Activated naive CD4-positive, alpha-beta T cell treated with anti-CD3 and anti-CD28 coated beads for 36 hours (primary cell): ENCODE measurements around the gene PEX19. TPM values are rescaled to one million over a fixed set of nuclear protein-coding genes. Genes with fewer than 3 reads are reported as not detected.
A peak's percentile ranks its signal among the peaks of the same experiment; 100 is the strongest.

Experiments
- CTCF ChIA-PET: fragments of 350-600 bp; sonication (Branson Sonifier 250); formaldehyde crosslinking; loops from one replicate; lab custom pipeline; 2021; ENCODE audit warnings: antibody characterized with exemption; lab: Charles Lee
- DNase-seq: peaks from one replicate; pipeline ENCODE4 v3.0.0-alpha.2; 2020
- H3K27ac Mint-ChIP-seq: one replicate; pipeline ENCODE4 v1.8.0; 2021; ENCODE audit warnings: mild to moderate bottlenecking, mixed read lengths
- H3K27me3 Mint-ChIP-seq: one replicate; pipeline ENCODE4 v1.8.0; 2021; ENCODE audit warnings: low read depth, mixed read lengths
- H3K36me3 Mint-ChIP-seq: one replicate; pipeline ENCODE4 v1.8.0; 2021; ENCODE audit warnings: low read depth, mixed read lengths
- H3K4me1 Mint-ChIP-seq: one replicate; pipeline ENCODE4 v1.8.0; 2021; ENCODE audit warnings: low read depth, mixed read lengths
- H3K4me3 Mint-ChIP-seq: one replicate; pipeline ENCODE4 v1.8.0; 2021; ENCODE audit warnings: mild to moderate bottlenecking, moderate library complexity, mixed read lengths
- H3K9me3 Mint-ChIP-seq: one replicate; pipeline ENCODE4 v1.8.0; 2021; ENCODE audit warnings: mixed read lengths
- intact Hi-C: fragments of 100-400 bp; cut with micrococcal nuclease; formaldehyde crosslinking; loops from one replicate; pipeline ENCODE4 v1.15.1; 2023
- total RNA-seq, 2 experiments: library from RNA; stranded (reverse); gene quantifications; one replicate each; pipeline ENCODE4 v1.2.3, GENCODE V29; 2021

Gene PEX19
- total RNA-seq, 2 experiments from 2014 or later = 58.3 to 65.4 TPM

DNA sequence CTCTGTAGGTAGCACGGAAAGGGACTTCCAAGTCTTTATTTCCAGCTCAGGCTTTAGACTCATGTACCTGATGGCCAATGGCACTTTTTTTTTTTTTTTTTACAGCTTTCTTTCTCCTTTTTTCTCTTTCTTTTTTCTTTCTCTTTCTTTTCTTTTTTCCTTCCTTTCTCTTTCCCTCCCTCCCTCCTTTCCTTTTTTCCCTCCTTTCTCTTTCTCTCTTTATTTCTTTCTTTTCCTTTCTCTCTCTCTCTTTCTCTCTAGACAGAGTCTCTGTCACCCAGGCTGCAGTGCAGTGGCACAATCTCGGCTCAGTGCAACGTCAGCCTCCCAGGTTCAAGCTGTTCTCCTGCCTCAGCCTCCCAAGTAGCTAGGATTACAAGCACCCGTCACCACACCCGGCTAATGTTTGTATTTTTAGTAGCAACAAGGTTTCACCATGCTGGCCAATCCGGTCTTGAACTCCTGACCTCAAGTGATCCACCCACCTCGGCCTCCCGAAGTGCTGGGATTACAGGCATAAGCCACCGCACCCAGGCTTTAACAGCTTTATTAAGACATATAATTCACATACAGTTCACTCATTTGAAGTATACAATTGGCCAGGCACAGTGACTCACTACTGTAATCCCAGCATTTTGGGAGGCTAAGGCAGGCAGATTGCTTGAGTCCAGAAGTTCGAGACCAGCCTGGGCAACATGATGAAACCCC lies 17.5 kb downstream of the PEX19 start:
- no peak overlapping the region for H3K4me3 Mint-ChIP-seq
- intact Hi-C loops = loop anchor here (10.0 kb wide), 1 partner anchor 437 kb away; no protein-coding TSS in a partner anchor
- H3K27ac Mint-ChIP-seq = no peak overlapping the region

DNA sequence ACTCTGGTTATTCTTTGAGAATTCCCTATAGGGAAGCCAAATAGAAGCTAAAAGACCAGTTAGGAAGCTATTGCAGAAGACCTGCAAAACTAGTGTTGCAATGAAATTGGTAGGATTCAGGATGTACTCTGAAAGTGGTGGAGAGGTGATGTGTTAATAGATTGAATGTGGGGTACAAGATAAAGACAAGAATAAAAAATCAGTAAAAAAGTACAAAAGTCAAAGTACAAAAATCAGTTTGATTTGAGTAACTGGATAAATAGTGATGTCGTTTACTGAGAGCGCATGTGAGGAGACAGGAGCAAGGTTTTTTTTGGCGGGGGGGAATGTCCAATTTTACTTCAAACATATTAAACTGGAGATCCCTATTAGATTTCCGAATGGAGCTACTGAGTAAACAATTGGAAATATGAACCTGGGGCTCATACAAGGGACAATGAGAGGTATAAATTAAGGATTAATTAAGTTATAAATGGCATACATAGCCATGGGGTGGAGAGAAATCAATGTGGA lies 20.1 kb downstream of the PEX19 start:
- no peak overlapping the region for H3K27ac Mint-ChIP-seq
- intact Hi-C loops = loop anchor here (5.0 to 10.0 kb wide), 6 partner anchors 207 to 1253 kb away; partner anchors contain the start of genes PIGM and SLAMF6
- no peaks in the 10 kb centered on the region for H3K9me3 Mint-ChIP-seq
- peaks cover 17% of the 10 kb centered on the region for H3K36me3 Mint-ChIP-seq
- H3K4me3 Mint-ChIP-seq = no peak overlapping the region
- no peak for DNase-seq
- no peaks in the 10 kb centered on the region for H3K27me3 Mint-ChIP-seq
- peaks cover 23% of the 10 kb centered on the region for H3K4me1 Mint-ChIP-seq
- CTCF ChIA-PET = interaction anchor here (1.0 to 3.4 kb wide), 4 partner anchors 13 to 163 kb away, joined by 3 to 27 read pairs (median 5); no protein-coding TSS in a partner anchor

More for the DNA sequence above, 17.5 kb downstream of the PEX19 start:
- Mint-ChIP-seq H3K4me1 (peaks cover 9% of the 10 kb centered on the region), H3K36me3 (no peaks in the 10 kb centered on the region), H3K9me3 (no peaks in the 10 kb centered on the region), H3K27me3 (no peaks in the 10 kb centered on the region)
- CTCF ChIA-PET = interaction anchor here (0.6 to 1.7 kb wide), 4 partner anchors 16 to 182 kb away, joined by 3 to 7 read pairs (median 3); no protein-coding TSS in a partner anchor
- DNase-seq = no peak

DNA sequence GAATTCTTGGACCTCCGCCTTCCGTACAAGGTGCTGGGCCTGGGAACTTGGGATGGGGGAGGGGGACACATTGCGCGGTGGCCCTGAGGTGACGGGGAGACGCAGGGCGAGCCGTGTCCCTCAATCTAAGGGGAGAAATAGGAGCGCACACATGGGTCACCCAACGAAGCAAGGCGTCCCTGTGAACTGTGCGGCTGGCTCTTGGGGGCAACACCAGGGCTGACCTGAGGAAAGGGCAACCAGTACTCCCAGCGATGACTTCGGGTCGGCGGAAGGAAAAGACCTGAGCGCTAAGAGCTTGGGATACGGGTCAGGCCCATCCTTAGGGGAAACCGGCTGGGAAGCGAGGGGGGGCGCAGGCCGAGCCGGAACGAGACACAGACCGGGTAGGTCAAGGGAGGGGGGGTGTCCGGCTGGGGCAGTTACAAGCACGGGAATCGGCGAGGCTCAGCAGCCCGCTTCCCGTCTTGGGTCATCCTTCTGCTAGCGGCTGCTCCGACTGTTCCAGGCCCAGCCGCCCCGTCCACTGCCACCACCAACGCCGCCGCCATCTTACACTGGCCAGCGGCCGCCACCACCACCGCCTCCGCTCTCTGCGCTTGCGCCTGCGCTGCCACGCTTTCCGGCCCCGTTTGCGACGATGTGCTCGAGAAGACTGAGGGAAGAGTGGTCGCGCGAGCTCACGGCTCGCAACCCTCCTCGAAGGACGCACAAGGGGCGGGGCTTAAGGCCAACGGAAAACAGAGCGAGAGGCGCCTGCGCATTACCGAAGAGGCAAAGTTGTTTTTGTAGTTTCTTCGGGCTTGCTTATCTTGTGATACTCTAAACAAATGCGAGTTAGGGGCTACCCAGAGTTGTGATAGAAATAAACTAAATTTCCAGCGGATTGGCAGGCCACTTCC lies 22.8 kb downstream of the PEX19 start, which contains the start of gene DCAF8:
TSS of gene DCAF8 (minus strand) at position 657 of the 902 bp plus-strand sequence. CDS start 18,541 bp downstream, outside the sequence.
- Mint-ChIP-seq H3K9me3 (no peaks in the 10 kb centered on the region), H3K36me3 (peaks cover 26% of the 10 kb centered on the region), H3K27ac (peak within 1 kb of the TSS; percentile 100), H3K27me3 (no peaks in the 10 kb centered on the region), H3K4me1 (peaks cover 49% of the 10 kb centered on the region), H3K4me3 (peak within 1 kb of the TSS; percentile 98)
- peak; percentile 99 for DNase-seq
- intact Hi-C loops = loop anchor here (1.0 to 10.0 kb wide), 12 partner anchors 23 to 1250 kb away; partner anchors contain the start of genes COPA, IGSF8, NCSTN and PEX19
- CTCF ChIA-PET = interaction anchor here (1.0 to 3.8 kb wide), 2 partner anchors 10 to 29 kb away, joined by 4 to 26 read pairs; no protein-coding TSS in a partner anchor

DNA sequence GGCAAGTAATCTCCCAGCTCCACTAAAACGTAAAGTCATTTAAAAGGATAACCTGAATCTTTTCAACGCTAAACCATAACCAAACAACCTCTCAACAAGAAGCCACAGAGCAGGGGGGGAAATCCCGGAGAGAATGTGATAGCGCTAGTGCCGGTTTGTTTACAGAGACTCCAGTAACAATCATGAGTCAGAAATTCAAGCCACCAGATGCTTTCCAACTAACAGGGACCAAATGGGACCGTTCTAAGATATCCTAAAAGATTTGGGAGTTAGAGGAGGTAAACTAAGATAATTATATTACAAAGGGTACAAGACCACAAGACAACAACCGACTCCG lies 23.4 kb downstream of the PEX19 start:
- peaks cover 26% of the 10 kb centered on the region for H3K36me3 Mint-ChIP-seq
- H3K27ac Mint-ChIP-seq = peak overlapping the region; percentile 100
- DNase-seq = peak; percentile 91
- H3K27me3 Mint-ChIP-seq = no peaks in the 10 kb centered on the region
- no peaks in the 10 kb centered on the region for H3K9me3 Mint-ChIP-seq
- CTCF ChIA-PET = interaction anchor here (1.1 to 3.8 kb wide), 4 partner anchors 9 to 68 kb away, joined by 3 to 26 read pairs (median 12); no protein-coding TSS in a partner anchor
- peak overlapping the region; percentile 98 for H3K4me3 Mint-ChIP-seq
- intact Hi-C loops = loop anchor here (1.0 to 10.0 kb wide), 10 partner anchors 24 to 1249 kb away; partner anchors contain the start of genes COPA, IGSF8, NCSTN and PEX19
- peaks cover 55% of the 10 kb centered on the region for H3K4me1 Mint-ChIP-seq

DNA sequence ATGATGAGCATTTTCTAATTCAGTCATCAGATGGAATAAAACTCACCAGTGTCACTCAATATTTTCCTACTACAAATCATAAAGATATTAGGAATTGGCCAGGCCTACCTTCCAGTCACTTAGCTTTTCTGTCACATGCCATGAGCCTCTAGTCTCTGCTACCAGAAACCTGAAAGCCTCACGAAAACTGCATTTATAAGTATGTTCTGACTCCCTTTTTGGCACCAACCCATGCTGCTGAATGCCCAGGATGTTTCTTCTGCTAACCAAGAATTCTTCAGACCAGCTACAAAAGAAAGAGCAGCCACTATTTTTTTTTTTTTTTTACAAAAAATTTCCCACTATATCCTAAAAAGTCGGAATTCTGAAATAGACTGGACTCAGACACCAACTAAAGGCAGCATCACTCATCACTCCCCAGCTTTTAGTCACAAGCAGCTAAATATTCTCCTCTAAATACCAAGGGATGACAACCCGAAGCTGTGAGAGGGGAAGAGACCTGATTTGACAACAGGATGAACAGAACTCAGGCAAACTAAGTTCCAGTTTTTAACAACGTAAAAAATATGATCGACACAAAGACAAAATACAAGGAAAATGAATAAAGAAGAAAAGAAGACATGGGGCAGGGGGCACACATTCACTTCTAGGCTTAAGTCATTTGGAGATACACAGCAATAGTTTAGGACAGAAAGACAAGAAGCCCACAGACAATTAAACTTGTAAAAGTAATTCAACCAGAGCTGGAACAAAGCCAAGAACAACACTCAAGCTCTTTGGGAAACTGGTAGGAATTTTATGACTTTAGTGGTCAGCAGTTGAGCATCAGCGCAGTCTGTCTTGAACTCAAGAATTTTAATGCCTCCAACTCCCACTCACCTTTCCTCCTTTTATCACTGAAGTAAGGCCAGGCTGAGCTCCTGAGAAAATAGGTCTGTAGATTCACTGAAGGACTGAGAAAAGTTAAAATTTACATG lies 24.2 kb downstream of the PEX19 start:
- H3K4me1 Mint-ChIP-seq = peaks cover 63% of the 10 kb centered on the region
- peak overlapping the region; percentile 100 for H3K27ac Mint-ChIP-seq
- no peaks in the 10 kb centered on the region for H3K9me3 Mint-ChIP-seq
- CTCF ChIA-PET = interaction anchor here (0.5 to 3.8 kb wide), 7 partner anchors 8 to 159 kb away, joined by 3 to 26 read pairs (median 3); no protein-coding TSS in a partner anchor
- peaks cover 26% of the 10 kb centered on the region for H3K36me3 Mint-ChIP-seq
- peak overlapping the region; percentile 98 for H3K4me3 Mint-ChIP-seq
- peak; percentile 6 for DNase-seq
- H3K27me3 Mint-ChIP-seq = no peaks in the 10 kb centered on the region
- intact Hi-C loops = loop anchor here (1.0 to 10.0 kb wide), 10 partner anchors 25 to 1248 kb away; partner anchors contain the start of genes COPA, IGSF8, NCSTN and PEX19

DNA sequence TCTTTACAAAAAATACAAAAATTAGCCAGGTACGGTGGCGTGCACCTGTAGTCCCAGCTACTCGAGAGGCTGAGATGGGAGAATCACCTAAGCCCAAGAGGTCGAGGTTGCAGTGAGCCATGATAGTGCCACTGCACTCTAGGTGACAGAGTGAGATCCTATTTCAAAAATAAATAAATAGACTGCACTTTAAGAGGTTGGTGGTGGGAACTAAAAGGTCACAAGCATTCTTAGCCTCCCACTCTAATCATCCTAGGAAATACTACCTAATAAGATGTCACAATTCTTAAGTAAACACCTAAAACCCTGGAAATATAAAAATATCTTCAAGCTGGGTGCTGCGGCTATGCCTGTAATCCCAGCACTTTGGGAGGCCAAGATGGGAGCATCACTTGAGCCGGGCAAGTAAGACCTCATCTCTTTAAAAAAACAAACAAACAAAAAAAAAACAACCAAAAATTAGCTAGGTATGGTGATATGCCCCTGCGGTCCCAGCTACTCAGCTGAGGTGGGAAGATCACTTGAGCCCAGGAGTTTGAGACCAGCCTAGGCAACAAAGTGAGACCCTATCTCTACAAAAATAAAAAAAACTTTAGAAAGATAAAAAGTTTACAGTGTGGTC lies 26.6 kb downstream of the PEX19 start:
- intact Hi-C loops = no loop called here
- no peak for DNase-seq
- H3K27me3 Mint-ChIP-seq = no peaks in the 10 kb centered on the region
- H3K4me3 Mint-ChIP-seq = no peak overlapping the region
- H3K9me3 Mint-ChIP-seq = no peaks in the 10 kb centered on the region
- H3K36me3 Mint-ChIP-seq = peaks cover 31% of the 10 kb centered on the region
- H3K27ac Mint-ChIP-seq = peak overlapping the region; percentile 21
- H3K4me1 Mint-ChIP-seq = peaks cover 58% of the 10 kb centered on the region
- CTCF ChIA-PET = interaction anchor here (3.0 kb wide), 1 partner anchor 33 kb away, joined by 19 read pairs; no protein-coding TSS in a partner anchor

DNA sequence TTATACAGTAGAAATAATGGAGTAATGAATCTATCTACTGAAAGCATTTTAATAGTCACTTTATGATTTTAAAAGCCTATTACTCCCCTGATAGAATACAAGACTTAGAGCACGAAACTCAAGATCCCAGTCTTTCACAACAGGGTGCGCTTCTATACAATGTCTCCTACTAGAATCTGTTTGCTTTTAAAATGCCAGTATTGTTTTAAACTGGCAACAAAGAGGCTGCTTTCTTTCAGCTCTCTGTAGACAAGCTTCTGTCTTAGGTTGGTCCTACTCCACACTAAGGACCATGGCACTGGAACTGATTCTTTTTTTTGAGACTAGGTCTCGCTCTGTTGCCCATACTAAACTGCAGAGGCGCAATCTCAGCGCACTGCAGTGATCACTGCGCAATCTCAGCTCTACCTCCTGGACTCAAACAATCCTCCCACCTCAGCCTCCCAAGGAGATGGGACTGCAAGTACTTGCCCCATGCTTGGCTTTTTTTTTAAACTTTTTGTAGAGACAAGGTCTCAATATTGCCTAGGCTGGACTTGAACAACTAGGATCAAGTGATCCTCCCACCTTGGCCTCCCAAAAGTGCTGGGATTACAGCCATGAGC lies 27.4 kb downstream of the PEX19 start:
- peaks cover 54% of the 10 kb centered on the region for H3K4me1 Mint-ChIP-seq
- H3K36me3 Mint-ChIP-seq = peaks cover 36% of the 10 kb centered on the region
- CTCF ChIA-PET = interaction anchor here (0.6 to 1.2 kb wide), 5 partner anchors 23 to 130 kb away, joined by 3 to 6 read pairs (median 4); no protein-coding TSS in a partner anchor
- no peak overlapping the region for H3K4me3 Mint-ChIP-seq
- no peaks in the 10 kb centered on the region for H3K9me3 Mint-ChIP-seq
- H3K27me3 Mint-ChIP-seq = no peaks in the 10 kb centered on the region
- intact Hi-C loops = no loop called here
- peak overlapping the region; percentile 21 for H3K27ac Mint-ChIP-seq
- no peak for DNase-seq

DNA sequence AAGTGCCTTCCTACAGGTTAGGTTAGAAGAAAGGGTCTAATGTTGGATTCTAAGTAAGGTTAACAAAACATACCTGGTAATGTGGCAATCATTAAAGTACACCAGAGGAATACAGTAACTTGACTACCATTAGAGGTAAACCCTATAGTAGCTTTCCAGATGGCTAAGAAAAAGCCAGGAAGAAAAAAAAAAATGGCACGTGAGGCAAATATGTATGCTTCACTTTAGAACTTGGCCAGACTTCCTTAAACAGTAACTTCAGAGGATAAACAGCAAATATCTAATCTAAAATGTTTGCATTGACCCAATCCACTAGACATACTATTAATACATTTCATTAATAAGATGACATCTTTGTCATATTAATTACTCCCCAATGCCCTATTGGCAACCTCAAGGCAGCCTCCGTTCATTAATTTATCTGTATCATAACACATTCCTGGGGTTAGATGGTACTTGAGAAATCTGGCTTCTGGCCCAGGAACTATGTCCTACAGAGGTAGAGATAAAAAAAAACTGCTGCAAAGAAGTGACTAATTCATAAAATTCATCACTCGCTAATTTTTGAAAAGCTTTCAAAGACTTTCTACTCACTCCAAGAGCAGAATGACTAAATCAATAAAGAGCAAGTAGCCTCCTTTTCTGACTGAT lies 28.4 kb downstream of the PEX19 start:
- DNase-seq = peak; percentile 14
- Mint-ChIP-seq H3K9me3 (no peaks in the 10 kb centered on the region), H3K27ac (no peak overlapping the region), H3K36me3 (peaks cover 35% of the 10 kb centered on the region), H3K27me3 (no peaks in the 10 kb centered on the region), H3K4me3 (no peak overlapping the region), H3K4me1 (peaks cover 58% of the 10 kb centered on the region)
- CTCF ChIA-PET = interaction anchor here (0.6 to 1.2 kb wide), 4 partner anchors 22 to 129 kb away, joined by 3 to 6 read pairs (median 4); no protein-coding TSS in a partner anchor
- intact Hi-C loops = no loop called here

DNA sequence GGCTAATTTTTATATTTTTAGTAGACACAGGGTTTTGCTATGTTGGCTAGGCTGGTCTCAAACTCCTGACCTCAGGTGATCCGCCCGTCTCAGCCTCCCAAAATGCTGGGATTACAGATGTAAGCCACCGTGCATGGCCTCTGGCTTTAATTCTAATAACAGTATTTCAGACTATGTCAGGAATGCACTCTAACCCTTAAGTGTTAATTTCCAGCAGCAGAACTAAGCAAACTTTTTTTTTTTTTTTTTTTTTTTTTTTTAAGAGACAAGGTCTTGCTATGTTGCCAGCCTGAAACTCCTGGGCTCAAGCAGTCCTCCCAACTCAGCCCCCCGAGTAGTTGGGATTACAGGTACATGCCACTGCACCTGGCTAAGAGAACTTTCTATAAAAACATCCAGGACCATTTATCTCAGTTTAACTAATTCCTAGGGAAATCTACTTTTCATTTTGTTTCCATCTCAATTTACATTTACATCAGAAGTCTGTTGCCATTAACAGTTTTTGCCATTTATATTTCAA lies 29.1 kb downstream of the PEX19 start:
- Mint-ChIP-seq H3K36me3 (peaks cover 32% of the 10 kb centered on the region), H3K4me3 (no peak overlapping the region)

More for the DNA sequence above, 29.1 kb downstream of the PEX19 start:
- peaks cover 53% of the 10 kb centered on the region for H3K4me1 Mint-ChIP-seq
- CTCF ChIA-PET = interaction anchor here (2.8 kb wide), 1 partner anchor 36 kb away, joined by 14 read pairs; no protein-coding TSS in a partner anchor
- no peaks in the 10 kb centered on the region for H3K9me3 Mint-ChIP-seq
- no peak for DNase-seq
- intact Hi-C loops = no loop called here
- no peak overlapping the region for H3K27ac Mint-ChIP-seq
- no peaks in the 10 kb centered on the region for H3K27me3 Mint-ChIP-seq
